Stimulated activated CD4-positive, alpha-beta T cell treated with anti-CD3 and anti-CD28 coated beads, Interleukin-2, amount 100 ng/mL, for 48 hours (primary cell): Measurements from ENCODE around the gene PEPD.

Experiments used
- DNase-seq, 2 donors: peaks; one replicate each; pipeline ENCODE4 v3.0.0-alpha.2; 2020

PEPD gene

DNA sequence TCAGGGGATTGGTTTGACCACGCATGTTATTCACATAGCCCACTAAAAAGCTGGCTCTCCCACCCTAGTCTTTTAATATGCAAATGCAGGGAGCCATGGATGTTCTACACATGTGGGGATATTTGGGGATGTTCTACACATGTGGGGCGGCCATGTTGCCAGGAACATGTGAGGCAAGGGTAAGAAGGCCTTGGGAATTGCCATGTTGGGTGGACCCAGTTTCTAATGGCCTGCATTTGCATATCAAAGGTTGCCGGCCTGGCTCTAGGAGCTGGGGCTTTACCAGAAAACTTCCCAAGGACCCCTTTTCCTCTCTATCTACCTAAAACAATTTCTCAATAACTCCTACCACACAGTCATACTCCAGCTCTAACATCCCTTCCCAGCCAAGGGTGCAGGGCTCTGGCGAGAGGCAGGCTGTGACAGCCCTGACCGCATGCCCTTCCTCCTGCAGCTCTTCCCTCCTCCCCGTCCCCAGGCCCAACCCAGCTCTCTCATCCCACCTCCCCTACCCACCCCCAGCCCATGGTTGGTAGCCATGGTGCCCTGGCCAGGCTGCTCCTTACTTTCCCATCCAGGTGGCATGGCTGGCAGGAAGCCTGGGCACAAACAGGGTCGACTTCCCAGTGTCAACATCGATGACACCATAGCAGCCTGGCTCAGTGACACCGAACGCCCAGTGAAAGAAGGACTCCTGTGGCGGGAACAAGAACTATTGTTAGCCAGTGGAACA, 11.0 kb downstream of the PEPD start:
- no peak for DNase-seq

GRCh38 chr19:33509774-33510173, 11.8 kb downstream of the PEPD start:
- DNase-seq = no peak

GRCh38 chr19:33508941-33509614, 12.5 kb downstream of the PEPD start:
- DNase-seq = no peak

DNA sequence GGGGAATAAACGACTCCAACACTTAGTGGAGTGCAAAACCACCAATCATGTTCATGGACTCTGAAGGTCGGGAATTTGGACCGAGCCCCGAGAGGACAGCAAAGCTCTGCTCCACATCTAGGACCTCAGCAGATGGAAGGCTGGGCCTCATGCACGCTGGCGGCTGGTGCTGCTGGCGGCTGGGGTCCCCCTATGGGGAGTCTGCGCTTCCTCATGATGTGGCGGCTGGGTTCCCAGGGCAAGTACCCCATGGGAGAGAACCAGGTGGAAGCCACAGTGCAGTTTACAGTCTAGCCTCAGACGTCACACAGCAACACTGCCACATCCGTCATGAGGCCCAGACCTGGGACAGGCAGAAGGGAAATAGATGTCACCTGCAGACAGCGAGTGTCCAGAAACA, 13.2 kb downstream of the PEPD start:
- DNase-seq = no peak

- DNase-seq = no peak
Observed at GRCh38 chr19:33508009-33508408, 13.6 kb downstream of the PEPD start.

DNA sequence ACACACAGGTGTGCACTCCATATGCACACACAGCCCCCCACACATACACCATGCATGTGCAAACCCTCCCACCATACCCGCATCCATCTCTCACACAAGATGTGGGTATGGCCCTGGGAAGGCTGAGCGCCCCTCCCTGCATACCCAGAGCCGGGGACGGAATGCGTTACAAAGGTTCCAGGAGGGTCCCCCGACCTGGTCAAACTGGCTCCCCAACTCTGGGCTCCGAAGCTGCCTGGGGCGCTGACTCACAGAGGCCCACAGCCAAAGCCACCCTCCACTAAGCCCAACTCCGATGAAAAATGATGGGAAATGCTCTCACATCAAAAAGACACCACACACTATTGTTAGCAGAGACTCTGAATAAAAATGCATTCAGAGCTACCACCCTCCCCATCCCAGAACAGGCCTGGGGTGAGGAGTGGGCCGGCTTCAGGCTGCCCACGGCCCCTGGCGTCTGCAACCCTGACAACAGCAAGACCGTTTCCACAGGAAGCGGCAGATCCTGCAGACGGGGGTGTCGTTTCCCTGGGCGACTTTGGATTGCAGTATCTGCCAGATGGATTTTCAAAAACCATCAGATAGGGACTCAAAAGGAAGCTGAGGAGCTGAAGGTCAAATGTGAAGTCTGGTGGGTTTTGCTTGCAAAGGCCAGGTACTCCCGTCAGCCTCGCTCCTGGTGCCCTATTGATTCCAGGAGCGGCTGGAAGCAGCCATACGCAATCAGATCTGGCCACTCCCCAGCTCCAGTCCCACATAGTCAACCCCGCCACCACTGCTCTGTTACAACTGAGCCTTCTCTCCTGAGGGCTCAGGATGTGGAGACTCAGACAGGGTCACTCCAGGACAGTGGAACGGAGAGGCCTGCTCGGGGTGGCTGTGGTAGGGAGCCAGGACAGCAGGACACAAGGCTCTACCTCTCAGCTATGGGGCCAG, 14.3 kb downstream of the PEPD start:
- DNase-seq = no peak

DNA sequence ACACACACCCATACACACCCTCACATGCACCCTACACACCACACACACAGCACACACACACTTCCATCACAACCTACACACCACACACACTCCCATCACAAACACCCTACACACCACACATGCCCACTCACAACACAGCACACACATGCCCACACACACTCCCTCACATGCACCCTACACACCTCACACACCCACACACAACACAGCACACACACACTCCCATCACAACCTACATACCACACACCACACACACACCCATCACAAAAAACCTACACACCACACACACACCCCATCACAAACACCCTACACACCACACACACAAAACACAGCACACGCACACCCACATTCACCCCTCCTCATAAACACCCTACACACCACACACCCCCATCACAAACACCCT, 15.1 kb downstream of the PEPD start:
- DNase-seq = no peak

GRCh38 chr19:33505823-33506222, 15.8 kb downstream of the PEPD start:
- no peak for DNase-seq

DNA sequence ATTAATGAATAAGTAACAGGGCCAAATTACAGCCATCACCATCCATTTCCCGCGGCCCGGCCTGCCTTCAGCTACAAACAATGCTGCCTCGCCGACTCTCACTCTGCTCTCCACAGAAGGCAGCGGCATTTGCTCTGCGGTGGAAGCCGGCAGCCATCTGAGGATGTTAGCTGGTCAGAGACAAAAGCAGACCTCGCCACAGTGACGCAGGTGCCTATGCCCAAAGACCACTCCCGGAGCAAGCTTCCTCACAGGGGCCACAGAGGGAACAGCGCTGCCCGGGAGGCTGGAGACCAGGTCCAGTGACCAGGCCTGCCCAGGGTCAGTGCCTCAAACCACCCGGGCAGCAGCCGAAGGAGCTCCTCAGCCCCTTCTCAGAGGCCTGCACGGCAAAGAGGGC, 16.4 kb downstream of the PEPD start:
- no peak for DNase-seq

DNA sequence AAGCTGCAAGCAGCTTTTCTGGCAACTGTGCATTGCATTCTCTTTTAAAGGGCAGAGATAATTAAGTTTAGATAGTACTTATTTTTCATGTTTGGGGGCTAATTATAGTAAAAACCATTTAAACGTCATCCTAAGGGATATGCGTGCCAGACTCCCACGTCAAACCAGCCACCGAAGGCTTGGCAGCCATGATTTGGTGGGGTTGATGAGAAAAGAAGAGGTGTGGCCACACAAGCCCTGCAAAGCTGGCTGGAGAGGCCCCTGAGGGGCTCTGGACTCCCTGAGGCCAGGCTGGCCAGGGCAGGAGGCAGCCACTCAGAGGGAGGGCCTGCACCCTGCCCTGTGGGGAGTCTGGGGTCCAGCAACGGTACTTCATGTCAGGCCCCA, 17.5 kb downstream of the PEPD start:
- no peak for DNase-seq

GRCh38 chr19:33503433-33504057, 18.0 kb downstream of the PEPD start:
- no peak for DNase-seq

GRCh38 chr19:33503030-33503429, 18.6 kb downstream of the PEPD start:
- DNase-seq = no peak

DNA sequence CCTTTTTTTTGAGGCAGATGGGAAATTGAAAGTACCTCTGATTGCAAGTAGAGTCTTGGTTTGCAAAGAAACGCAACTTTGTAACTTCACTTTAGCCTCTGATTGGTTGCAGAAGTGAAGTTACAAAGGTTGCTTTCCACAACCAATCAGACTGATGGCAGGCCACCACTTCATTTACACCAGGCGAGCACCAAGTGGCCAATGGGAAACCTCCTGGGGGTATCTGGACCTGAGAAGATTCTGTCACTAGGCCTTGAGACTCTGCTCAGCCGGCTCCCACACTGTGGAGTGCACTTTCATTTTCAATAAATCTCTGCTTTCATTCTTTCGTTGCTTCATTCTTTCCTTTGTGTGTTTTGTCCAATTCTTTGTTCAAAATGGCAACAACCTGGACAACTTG, 19.1 kb downstream of the PEPD start:
- DNase-seq = no peak

GRCh38 chr19:33501693-33502356, 19.8 kb downstream of the PEPD start:
- DNase-seq = no peak

DNA sequence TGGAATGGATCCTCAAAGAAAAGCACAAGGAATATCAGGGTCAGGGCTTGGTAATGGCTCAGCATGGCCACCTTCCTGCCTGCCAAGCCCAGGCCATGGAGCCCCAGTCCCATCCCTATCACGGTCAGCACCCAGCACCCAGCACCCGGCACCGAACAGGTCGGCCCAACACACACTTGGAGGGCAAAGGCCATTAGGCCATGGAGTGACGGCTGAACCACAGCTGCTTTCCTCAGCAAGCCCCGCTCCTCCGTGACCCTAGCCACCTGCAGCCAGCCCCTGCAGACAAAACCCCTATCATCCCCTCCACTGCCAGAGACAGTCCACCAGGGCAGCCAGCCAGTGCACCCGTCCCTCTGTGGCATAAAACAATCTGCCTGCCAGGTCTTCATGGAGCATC, 20.6 kb downstream of the PEPD start:
- DNase-seq = no peak

- DNase-seq = no peak
Observed at GRCh38 chr19:33500586-33500985, 21.0 kb downstream of the PEPD start.

DNA sequence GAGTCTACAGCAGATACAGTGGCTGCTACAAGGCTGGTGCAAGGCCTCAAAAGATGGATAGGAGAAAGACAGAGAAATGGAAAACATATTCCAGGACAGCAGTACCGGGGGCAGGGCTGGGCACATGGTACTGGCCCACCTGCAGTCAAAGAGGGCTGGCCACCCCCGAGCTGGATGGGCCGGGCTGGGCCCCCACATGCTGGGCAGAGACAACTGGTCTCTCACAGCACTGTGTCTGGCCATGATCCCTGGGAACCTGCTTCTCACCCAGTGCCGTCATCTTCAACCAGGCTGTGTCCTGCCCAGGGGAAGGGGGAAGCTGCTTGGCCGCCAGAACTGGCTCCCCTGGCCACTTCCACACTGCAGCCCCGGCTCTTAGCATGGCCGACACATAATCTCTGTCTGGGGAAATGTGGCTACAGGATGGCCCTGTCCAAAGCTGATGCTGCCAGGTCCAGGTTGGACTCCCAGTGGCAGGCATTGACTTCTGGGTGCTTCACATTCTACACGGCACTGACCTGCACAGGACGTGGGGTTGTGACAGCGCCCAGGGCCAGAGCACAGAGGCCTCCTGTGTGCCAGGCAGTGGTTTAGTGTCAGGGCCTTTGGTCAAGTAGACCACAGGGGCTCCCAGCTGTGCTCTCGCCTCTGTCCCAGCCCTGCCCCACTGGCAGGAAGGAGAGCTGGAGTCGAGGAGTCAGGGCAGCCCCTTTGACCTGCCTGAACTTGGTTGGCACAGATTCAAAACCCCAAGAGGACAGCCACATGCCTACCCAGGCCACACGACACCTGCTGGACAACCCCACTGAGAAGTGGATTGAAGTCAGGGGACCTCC, 21.7 kb downstream of the PEPD start:
- no peak for DNase-seq

DNA sequence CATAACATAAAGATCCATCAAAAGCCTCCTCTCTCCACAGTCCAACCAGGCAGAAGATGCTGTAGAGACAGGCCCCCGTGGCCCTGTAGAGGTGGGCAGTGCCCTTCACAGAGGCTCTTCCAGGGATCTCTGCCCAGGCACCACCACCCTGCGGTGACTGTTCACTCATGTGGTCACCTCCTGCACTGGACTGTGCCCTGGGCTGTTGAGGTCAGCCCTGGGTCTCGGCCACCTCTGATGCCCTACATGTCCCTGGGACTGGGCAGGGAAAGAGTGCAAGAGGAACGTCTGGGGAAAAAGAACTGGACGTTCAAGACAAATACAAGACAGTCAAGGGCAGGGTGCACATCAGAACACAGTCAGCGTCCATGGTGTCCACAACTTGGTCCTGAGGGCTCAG, 22.3 kb downstream of the PEPD start:
- DNase-seq = no peak

GRCh38 chr19:33498391-33499000, 23.1 kb downstream of the PEPD start:
- DNase-seq = no peak

GRCh38 chr19:33497778-33498175, 23.8 kb downstream of the PEPD start:
- DNase-seq = no peak

- no peak for DNase-seq
Observed at GRCh38 chr19:33497131-33497777, 24.3 kb downstream of the PEPD start.
